ENCODE results near the gene SYT17. TPM values are rescaled to one million over a fixed set of nuclear protein-coding genes. Genes with fewer than 3 reads are reported as not detected.
A peak's percentile ranks its signal among the peaks of the same experiment; 100 is the strongest.

SYT17 gene
- total RNA-seq, 1 donor from 2014 or later, result 25.4 TPM

DNA sequence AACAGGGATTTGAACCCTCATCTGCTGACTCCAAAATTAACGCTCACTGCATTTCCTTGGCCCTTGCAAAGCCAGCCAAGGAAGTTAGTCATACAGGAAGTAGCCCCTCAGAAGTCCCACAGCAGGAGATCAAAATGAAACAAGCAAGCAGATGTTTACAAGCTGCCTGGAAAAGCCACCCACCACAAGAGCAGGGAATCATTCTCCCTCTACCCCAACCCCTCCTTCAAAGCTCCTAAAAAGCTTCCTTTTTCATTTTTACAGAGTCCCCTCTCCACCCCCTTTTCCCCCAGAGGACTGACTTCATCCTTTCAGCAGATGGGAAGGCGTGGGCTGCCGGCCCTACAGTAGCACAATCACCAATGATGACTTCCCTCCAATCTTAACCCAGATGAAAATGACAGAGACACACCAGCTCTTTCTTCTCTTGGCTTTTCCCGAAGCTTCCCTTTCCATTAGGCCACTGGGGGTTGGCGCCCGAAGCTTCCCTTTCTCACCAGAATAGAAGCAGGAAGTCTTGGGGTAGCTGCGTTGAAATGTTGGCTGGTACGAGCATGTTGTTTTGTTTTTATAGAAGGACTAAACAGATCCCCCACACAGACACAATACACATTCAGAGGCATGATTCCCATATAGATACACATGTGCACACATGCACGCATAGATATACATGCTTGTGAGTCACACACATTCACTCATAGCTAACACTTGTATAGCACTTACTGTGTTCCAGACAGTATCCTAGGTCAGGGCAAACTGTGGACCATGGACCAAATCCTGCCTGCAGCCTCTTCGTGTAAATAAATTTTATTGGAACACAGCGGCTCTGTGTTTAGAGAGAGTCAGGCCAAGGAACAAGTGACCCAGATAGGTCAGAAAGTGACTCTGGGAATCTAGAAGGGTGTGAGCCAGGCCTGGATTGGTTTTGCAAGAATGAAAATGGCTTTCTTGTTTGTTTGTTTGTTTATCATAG lies 36.9 kb upstream of the SYT17 start:
- H3K27ac Mint-ChIP-seq, result peak overlapping the region; percentile 35
- TF ChIP-seq, protein P1, sequence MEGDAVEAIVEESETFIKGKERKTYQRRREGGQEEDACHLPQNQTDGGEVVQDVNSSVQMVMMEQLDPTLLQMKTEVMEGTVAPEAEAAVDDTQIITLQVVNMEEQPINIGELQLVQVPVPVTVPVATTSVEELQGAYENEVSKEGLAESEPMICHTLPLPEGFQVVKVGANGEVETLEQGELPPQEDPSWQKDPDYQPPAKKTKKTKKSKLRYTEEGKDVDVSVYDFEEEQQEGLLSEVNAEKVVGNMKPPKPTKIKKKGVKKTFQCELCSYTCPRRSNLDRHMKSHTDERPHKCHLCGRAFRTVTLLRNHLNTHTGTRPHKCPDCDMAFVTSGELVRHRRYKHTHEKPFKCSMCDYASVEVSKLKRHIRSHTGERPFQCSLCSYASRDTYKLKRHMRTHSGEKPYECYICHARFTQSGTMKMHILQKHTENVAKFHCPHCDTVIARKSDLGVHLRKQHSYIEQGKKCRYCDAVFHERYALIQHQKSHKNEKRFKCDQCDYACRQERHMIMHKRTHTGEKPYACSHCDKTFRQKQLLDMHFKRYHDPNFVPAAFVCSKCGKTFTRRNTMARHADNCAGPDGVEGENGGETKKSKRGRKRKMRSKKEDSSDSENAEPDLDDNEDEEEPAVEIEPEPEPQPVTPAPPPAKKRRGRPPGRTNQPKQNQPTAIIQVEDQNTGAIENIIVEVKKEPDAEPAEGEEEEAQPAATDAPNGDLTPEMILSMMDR (IDR thresholded peaks at IDR 0.05), result no peak
- H3K4me1 Mint-ChIP-seq, result peaks cover 42% of the 10 kb centered on the region
- ATAC-seq (ENCODE audit: low read depth) (no peak), DNase-seq (no peak)
- no peaks in the 10 kb centered on the region for H3K9me3 Mint-ChIP-seq
- CTCF ChIA-PET, result interaction anchor here (1.4 kb wide), 1 partner anchor 36 kb away, joined by 3 read pairs; no protein-coding TSS in a partner anchor
- intact Hi-C loops (cut with micrococcal nuclease), result loop anchor here (5.0 kb wide), 1 partner anchor 34 kb away; no protein-coding TSS in a partner anchor
- no peaks in the 10 kb centered on the region for H3K36me3 Mint-ChIP-seq (ENCODE audit: low read depth)
- H3K27me3 Mint-ChIP-seq, result peaks cover 2% of the 10 kb centered on the region
- POLR2A ChIA-PET, result interaction anchor here (0.8 to 2.4 kb wide), 4 partner anchors 14 to 23 kb away, joined by 3 to 17 read pairs (median 3); partner anchors contain the start of gene ITPRIPL2
- H3K4me3 Mint-ChIP-seq, result peak overlapping the region; percentile 25

DNA sequence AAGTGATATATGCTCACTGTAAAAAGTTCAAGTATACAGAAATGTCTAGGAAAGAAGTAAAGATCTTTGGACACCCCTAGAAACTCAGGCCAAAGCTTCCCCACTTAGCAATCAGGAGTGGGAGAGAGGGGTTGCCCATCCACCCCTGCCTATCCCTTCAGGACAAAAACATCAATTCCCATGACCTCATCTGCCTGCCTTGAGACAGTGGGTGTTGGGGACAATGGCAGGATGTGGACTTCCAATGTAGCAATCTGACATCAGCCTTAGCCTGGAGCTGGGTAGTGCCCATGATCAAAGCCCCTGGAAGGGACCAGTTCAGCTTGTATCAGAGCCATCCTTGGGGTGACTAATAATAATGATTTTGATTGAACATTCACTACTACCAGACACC lies 36.2 kb upstream of the SYT17 start:
- POLR2A ChIA-PET, result interaction anchor here (1.0 to 2.4 kb wide), 2 partner anchors 9 to 14 kb away, joined by 3 to 17 read pairs; no protein-coding TSS in a partner anchor
- CTCF ChIA-PET, result interaction anchor here (1.4 kb wide), 1 partner anchor 37 kb away, joined by 3 read pairs; no protein-coding TSS in a partner anchor
- Mint-ChIP-seq H3K9me3 (no peaks in the 10 kb centered on the region), H3K4me3 (no peak overlapping the region), H3K27me3 (peaks cover 2% of the 10 kb centered on the region), H3K36me3 (ENCODE audit: low read depth) (no peaks in the 10 kb centered on the region), H3K27ac (peak overlapping the region; percentile 41), H3K4me1 (peaks cover 42% of the 10 kb centered on the region)
- intact Hi-C loops (cut with micrococcal nuclease), result loop anchor here (5.0 kb wide), 1 partner anchor 35 kb away; no protein-coding TSS in a partner anchor
- ATAC-seq (ENCODE audit: low read depth) (no peak), DNase-seq (no peak)
- TF ChIP-seq, protein P1 (IDR thresholded peaks at IDR 0.05), result no peak

DNA sequence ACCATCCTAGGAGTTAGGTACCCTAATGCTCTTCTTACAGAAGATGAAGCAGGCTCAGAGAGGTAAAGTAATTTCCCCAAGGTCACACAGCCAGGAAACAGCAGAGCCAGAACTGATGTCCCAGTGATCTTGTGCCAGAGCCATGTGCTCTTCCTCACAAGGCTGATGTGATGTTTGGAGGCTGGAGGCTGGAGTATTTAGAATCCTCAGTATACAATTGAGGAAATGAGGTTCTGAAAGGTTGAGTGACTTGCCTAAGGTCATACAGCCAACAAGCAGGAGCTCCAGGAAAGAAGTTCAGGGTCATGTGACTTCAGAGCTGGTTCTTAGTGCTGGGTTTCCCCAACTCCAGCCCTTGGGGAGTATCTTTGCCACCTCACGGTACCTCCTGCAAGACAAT lies 35.8 kb upstream of the SYT17 start:
- Mint-ChIP-seq H3K4me1 (peaks cover 40% of the 10 kb centered on the region), H3K4me3 (no peak overlapping the region), H3K27ac (peak overlapping the region; percentile 41), H3K36me3 (ENCODE audit: low read depth) (no peaks in the 10 kb centered on the region), H3K27me3 (peaks cover 2% of the 10 kb centered on the region), H3K9me3 (no peaks in the 10 kb centered on the region)
- POLR2A ChIA-PET, result interaction anchor here (1.0 to 2.4 kb wide), 2 partner anchors 10 to 15 kb away, joined by 3 to 17 read pairs; no protein-coding TSS in a partner anchor
- ATAC-seq (ENCODE audit: low read depth), result peak; percentile 73
- intact Hi-C loops (cut with micrococcal nuclease), result loop anchor here (5.0 kb wide), 1 partner anchor 35 kb away; no protein-coding TSS in a partner anchor
- TF ChIP-seq, protein P1 (IDR thresholded peaks at IDR 0.05), result no peak
- CTCF ChIA-PET, result interaction anchor here (1.4 kb wide), 1 partner anchor 38 kb away, joined by 3 read pairs; no protein-coding TSS in a partner anchor
- no peak for DNase-seq

DNA sequence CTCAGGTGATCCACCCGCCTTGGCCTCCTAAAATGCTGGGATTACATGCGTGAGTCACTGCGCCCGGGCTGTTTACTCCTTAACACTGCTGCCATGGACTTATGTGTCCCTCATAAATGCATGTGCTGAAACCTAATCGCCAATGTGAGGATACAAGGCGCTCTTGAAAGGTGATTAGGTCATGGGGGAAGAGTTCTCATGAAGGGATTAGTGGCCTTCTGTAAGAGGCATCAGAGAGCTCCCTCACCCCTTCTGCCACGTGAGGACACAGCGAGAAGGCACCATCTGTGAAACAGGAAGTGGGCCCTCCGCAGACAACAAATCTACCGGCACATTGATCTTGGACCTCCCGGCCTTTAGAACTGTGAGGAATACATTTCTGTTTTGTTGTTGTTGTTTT lies 35.1 kb upstream of the SYT17 start:
- intact Hi-C loops (cut with micrococcal nuclease), result loop anchor here (5.0 kb wide), 1 partner anchor 36 kb away; no protein-coding TSS in a partner anchor
- DNase-seq (no peak), ATAC-seq (ENCODE audit: low read depth) (peak; percentile 12)
- peak overlapping the region; percentile 41 for H3K27ac Mint-ChIP-seq
- POLR2A ChIA-PET, result interaction anchor here (0.7 to 2.4 kb wide), 3 partner anchors 11 to 76 kb away, joined by 3 to 17 read pairs (median 3); no protein-coding TSS in a partner anchor
- H3K36me3 Mint-ChIP-seq (ENCODE audit: low read depth), result no peaks in the 10 kb centered on the region
- H3K27me3 Mint-ChIP-seq, result peaks cover 2% of the 10 kb centered on the region
- TF ChIP-seq, protein P1 (IDR thresholded peaks at IDR 0.05), result no peak
- H3K4me1 Mint-ChIP-seq, result peaks cover 35% of the 10 kb centered on the region
- H3K4me3 Mint-ChIP-seq, result no peak overlapping the region
- H3K9me3 Mint-ChIP-seq, result no peaks in the 10 kb centered on the region
- CTCF ChIA-PET, result interaction anchor here (1.4 kb wide), 1 partner anchor 38 kb away, joined by 3 read pairs; no protein-coding TSS in a partner anchor
